Activated CD4-positive, alpha-beta T cell treated with anti-CD3 and anti-CD28 coated beads, Interleukin-2, amount 50 U/mL, for 16 hours (primary cell): ENCODE data around the gene GOT1.

Source experiments
- DNase-seq: peaks from one replicate; pipeline ENCODE4 v3.0.0-alpha.2; 2020

GOT1 gene

GRCh38 chr10:99430451-99431189, at the start of gene GOT1:
Gene GOT1 (minus strand): TSS chr10:99430624. CDS start chr10:99430565, 59 bp downstream.
- DNase-seq: peak; percentile 98

- no peak for DNase-seq
Measured at GRCh38 chr10:99470327-99470726, 39.9 kb upstream of the GOT1 start.

- no peak for DNase-seq
Measured at GRCh38 chr10:99467236-99467999, 37.0 kb upstream of the GOT1 start.

GRCh38 chr10:99466632-99467223, 36.3 kb upstream of the GOT1 start:
- no peak for DNase-seq

GRCh38 chr10:99461230-99461629, 30.8 kb upstream of the GOT1 start:
- no peak for DNase-seq

GRCh38 chr10:99460070-99460469, 29.6 kb upstream of the GOT1 start:
- no peak for DNase-seq

- DNase-seq: no peak
Measured at GRCh38 chr10:99459217-99459616, 28.8 kb upstream of the GOT1 start.

- DNase-seq: no peak
Measured at GRCh38 chr10:99457813-99458212, 27.4 kb upstream of the GOT1 start.

- no peak for DNase-seq
Measured at GRCh38 chr10:99456931-99457288, 26.5 kb upstream of the GOT1 start.

GRCh38 chr10:99456207-99456930, 25.9 kb upstream of the GOT1 start:
- no peak for DNase-seq

- no peak for DNase-seq
Measured at GRCh38 chr10:99451981-99452380, 21.6 kb upstream of the GOT1 start.

GRCh38 chr10:99451499-99451788, 21.0 kb upstream of the GOT1 start:
- DNase-seq: no peak

GRCh38 chr10:99450624-99451498, 20.4 kb upstream of the GOT1 start:
- DNase-seq: no peak

GRCh38 chr10:99450156-99450555, 19.7 kb upstream of the GOT1 start:
- no peak for DNase-seq

GRCh38 chr10:99449023-99449422, 18.6 kb upstream of the GOT1 start:
- DNase-seq: no peak

- no peak for DNase-seq
Measured at GRCh38 chr10:99444383-99445045, 14.1 kb upstream of the GOT1 start.

GRCh38 chr10:99443500-99443899, 13.1 kb upstream of the GOT1 start:
- DNase-seq: no peak

GRCh38 chr10:99442394-99442793, 12.0 kb upstream of the GOT1 start:
- DNase-seq: no peak

- no peak for DNase-seq
Measured at GRCh38 chr10:99438890-99439289, 8.5 kb upstream of the GOT1 start.

GRCh38 chr10:99435986-99436638, 5.7 kb upstream of the GOT1 start:
- DNase-seq: peak; percentile 46

- no peak for DNase-seq
Measured at GRCh38 chr10:99433378-99434020, 3.1 kb upstream of the GOT1 start.
